ENCODE measurements around the gene LTB4R. TPM values are rescaled to one million over a fixed set of nuclear protein-coding genes. Genes with fewer than 3 reads are reported as not detected.

Gene LTB4R
- total and polyA plus RNA-seq, 8 donors, result 5.3 to 26.1 (median 6.5) TPM

DNA sequence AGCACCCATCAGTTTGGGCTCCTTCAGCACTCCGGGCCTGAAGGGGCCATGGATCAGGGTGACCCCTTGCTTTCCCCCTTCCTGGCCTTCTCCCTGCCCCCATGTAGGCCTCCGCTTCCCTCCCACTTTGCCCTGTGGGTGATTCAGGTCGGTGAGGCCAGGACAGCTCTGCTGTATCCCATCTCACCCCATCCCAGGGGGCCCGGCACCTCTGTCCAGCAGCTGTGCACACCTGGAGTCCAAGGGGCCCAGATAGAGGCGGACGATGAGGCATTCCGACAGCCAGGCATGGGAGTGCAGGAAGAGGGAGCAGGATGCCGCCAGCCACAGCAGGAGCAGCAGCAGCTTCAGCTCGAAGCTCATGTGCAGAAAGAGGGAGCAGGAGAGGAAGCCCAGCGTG is 11.4 kb downstream of the LTB4R start:
- TF ChIP-seq, protein P1, sequence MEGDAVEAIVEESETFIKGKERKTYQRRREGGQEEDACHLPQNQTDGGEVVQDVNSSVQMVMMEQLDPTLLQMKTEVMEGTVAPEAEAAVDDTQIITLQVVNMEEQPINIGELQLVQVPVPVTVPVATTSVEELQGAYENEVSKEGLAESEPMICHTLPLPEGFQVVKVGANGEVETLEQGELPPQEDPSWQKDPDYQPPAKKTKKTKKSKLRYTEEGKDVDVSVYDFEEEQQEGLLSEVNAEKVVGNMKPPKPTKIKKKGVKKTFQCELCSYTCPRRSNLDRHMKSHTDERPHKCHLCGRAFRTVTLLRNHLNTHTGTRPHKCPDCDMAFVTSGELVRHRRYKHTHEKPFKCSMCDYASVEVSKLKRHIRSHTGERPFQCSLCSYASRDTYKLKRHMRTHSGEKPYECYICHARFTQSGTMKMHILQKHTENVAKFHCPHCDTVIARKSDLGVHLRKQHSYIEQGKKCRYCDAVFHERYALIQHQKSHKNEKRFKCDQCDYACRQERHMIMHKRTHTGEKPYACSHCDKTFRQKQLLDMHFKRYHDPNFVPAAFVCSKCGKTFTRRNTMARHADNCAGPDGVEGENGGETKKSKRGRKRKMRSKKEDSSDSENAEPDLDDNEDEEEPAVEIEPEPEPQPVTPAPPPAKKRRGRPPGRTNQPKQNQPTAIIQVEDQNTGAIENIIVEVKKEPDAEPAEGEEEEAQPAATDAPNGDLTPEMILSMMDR (IDR thresholded peaks at IDR 0.05), result no peak
- no peak overlapping the region for H3K27ac ChIP-seq
- ATAC-seq (no peak), DNase-seq (peak in 2 of 4 donors; percentile 27 to 55)
- peaks cover 0 to 21% of the 10 kb centered on the region in 2 donors for H3K27me3 ChIP-seq
- intact Hi-C loops (cut with DNase I), result no loop called here
- peaks cover 0 to 28% of the 10 kb centered on the region in 2 donors for H3K4me1 ChIP-seq
- H3K9me3 ChIP-seq, result no peaks in the 10 kb centered on the region
- peaks cover 0 to 41% of the 10 kb centered on the region in 2 donors for H3K36me3 ChIP-seq
- no peak overlapping the region for H3K4me3 ChIP-seq

DNA sequence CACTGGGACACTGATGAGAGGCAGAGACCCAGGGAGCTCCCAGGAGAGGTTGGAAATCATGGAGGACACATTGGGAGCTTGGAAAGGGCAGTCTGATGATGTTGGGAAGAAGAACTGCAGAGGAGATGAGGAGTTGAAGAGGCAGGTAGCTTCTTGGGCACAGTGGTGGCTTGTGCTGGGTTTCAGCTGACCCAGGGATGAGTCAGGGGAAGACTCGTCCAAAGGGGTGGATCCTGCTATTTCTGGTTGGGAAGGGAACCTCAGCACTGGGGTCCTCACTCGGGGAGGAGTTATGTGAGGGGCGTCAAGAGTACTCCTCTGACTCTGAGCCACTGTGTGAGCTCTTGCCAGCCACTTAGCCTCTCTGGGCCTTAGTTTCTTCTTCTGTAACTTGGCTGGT is 12.0 kb downstream of the LTB4R start:
- Histone ChIP-seq H3K36me3 (peaks cover 0 to 34% of the 10 kb centered on the region in 2 donors), H3K4me3 (no peak overlapping the region), H3K9me3 (no peaks in the 10 kb centered on the region), H3K27me3 (peaks cover 0 to 18% of the 10 kb centered on the region in 2 donors), H3K4me1 (peaks cover 0 to 28% of the 10 kb centered on the region in 2 donors), H3K27ac (no peak overlapping the region)
- intact Hi-C loops (cut with DNase I), result no loop called here
- ATAC-seq (no peak), DNase-seq (no peak)
- TF ChIP-seq, protein P1 (IDR thresholded peaks at IDR 0.05), result no peak

- H3K4me3 ChIP-seq, result no peak overlapping the region
- H3K9me3 ChIP-seq, result no peaks in the 10 kb centered on the region
- peaks cover 0 to 31% of the 10 kb centered on the region in 2 donors for H3K36me3 ChIP-seq
- H3K27me3 ChIP-seq, result peaks cover 0 to 12% of the 10 kb centered on the region in 2 donors
- TF ChIP-seq, protein P1 (IDR thresholded peaks at IDR 0.05), result no peak
- DNase-seq, result peak in 1 of 4 donors; percentile 59
- no peak for ATAC-seq
- peaks cover 0 to 28% of the 10 kb centered on the region in 2 donors for H3K4me1 ChIP-seq
- H3K27ac ChIP-seq, result no peak overlapping the region
- intact Hi-C loops (cut with DNase I), result no loop called here
Measured at GRCh38 chr14:24324024-24324423, 12.7 kb downstream of the LTB4R start.

DNA sequence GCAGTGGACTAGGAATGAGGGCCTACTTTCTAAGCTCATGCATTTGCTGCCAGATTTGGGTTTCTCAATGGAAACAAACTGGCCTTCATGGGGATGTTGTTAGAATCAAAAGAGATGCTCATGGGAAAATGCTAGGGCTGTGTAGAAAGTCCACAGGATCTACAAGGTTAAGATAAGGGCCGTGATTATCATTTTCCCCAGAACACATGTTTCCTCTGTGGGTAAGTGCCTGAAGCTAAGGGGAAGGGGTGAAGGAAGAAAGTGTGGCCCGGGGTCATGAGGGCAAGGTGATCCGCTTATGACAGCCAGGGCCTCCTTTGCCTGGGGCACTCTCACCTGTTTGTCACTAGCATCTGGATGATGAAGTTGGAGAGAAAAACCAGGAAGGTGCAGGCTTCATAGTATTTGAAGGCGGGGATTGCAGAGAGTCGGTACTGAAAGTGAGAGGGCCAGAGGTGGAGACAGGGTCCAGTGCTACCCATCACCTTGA is 13.8 kb downstream of the LTB4R start:
- Histone ChIP-seq H3K4me3 (no peak overlapping the region), H3K27ac (no peak overlapping the region), H3K36me3 (peaks cover 0 to 24% of the 10 kb centered on the region in 2 donors), H3K27me3 (peaks cover 0 to under 1% of the 10 kb centered on the region in 2 donors), H3K4me1 (peaks cover 0 to 36% of the 10 kb centered on the region in 2 donors), H3K9me3 (no peaks in the 10 kb centered on the region)
- intact Hi-C loops (cut with DNase I), result no loop called here
- TF ChIP-seq, protein P1 (IDR thresholded peaks at IDR 0.05), result no peak
- ATAC-seq, result no peak
- no peak for DNase-seq

DNA sequence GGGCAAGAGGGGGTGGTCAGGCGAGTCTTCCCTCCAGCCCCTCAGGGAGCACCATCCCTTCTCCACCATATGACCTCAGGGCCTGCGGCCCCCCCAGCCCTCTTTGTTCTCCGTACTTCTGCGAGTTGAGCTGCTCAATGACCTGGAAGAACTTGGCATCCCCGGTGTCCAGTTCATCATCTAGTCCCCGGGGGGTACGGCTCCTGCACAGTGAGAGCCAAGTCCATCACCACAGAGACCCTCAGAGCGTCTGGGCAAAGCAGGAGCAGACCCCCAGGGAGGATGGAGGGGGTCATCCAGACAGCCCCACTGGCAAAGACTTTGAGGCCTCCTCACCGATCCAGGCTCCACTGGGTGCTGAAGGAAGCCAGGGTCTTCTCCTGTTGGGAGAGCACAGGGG is 14.7 kb downstream of the LTB4R start:
- H3K27ac ChIP-seq, result no peak overlapping the region
- H3K4me1 ChIP-seq, result peaks cover 0 to 44% of the 10 kb centered on the region in 2 donors
- no peaks in the 10 kb centered on the region for H3K27me3 ChIP-seq
- intact Hi-C loops (cut with DNase I), result no loop called here
- H3K4me3 ChIP-seq, result no peak overlapping the region
- H3K9me3 ChIP-seq, result no peaks in the 10 kb centered on the region
- peaks cover 0 to 17% of the 10 kb centered on the region in 2 donors for H3K36me3 ChIP-seq
- ATAC-seq (no peak), DNase-seq (no peak)
- TF ChIP-seq, protein P1 (IDR thresholded peaks at IDR 0.05), result no peak

Data from left lung (tissue), 10 donors.